ENCODE measurements around the gene CHST6. TPM values are rescaled to one million over a fixed set of nuclear protein-coding genes. Genes with fewer than 3 reads are reported as not detected.
A peak's percentile ranks its signal among the peaks of the same experiment; 100 is the strongest.
"Not testable (repeated sequence)": the region's sequence is repeated elsewhere in the genome, so short reads cannot be mapped to it uniquely, and the experiment has no call there.

The CHST6 gene
- total and polyA plus RNA-seq, 4 donors = 2.2 to 8.5 (median 4.4) TPM

DNA sequence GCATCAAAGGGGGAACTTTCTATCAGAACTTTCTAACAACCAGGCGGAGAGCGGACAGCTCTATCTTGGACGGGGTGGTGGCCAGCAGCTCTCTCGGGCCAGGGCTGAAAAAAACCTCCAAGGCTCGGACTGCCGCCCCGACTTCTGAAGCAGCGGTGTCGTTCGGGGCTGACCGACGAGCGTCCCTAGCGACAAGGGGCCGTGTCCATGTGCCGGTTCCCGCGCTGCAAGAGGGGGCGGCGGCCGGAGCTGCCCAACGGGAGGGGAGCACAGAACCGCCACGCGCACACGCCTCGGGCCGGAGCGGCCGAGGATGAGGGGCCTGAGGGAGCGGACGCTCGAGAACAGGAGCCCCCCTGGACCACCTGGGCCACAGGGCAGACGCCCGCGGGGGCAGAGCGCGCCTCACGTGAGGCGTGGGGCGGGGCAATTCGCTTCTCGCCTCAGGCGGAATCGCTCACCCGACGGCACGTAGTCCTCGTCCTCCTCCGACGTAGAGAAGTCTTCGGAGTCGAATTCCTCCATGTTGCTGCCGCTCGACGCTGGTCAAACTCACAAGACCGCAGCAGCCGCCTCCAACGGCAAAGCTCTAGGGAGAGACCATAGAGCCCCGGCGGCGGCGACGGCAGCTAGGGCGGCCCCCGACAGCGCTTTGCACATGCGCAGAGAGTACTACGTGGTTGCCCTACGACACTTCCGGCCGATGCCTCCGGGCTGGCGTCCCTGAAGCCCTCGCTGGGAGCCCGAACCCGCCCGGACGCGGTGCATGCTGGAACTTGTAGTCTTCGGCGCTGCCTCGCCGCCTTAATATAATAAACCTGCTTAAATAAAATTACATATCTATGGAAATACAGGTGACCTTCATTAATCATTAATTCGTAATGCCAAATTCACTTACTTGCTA, 62.2 kb downstream of the CHST6 start, which contains the start of gene CFDP1:
Gene CFDP1, minus strand, starts transcription at position 676 of the 904 bp plus-strand sequence. Its CDS starts 151 bp downstream, at position 525.
- Histone ChIP-seq H3K36me3 (ENCODE audit: control insufficient read depth in 4 of 4, insufficient read depth in 4 of 4, low read length in 4 of 4) (peaks cover 0 to 8% (median under 1%) of the 10 kb centered on the region in 4 donors), H3K27ac (ENCODE audit: low read depth in 1 of 2, low read length in 1 of 2) (peak within 1 kb of the TSS; percentile 95 to 99), H3K4me1 (ENCODE audit: control insufficient read depth in 5 of 5, insufficient read depth in 5 of 5, low read length in 5 of 5) (peaks cover 0 to 10% (median 4%) of the 10 kb centered on the region in 5 donors), H3K27me3 (ENCODE audit: control insufficient read depth in 3 of 3, insufficient read depth in 3 of 3, low read length in 2 of 3) (no peaks in the 10 kb centered on the region), H3K4me3 (peak within 1 kb of the TSS; percentile 87), H3K9ac (ENCODE audit: insufficient read depth in 1 of 2, low read length in 2 of 2) (peak within 1 kb of the TSS; percentile 90 to 98), H3K9me3 (ENCODE audit: control insufficient read depth in 4 of 4, insufficient read depth in 3 of 4, low read length in 3 of 4) (peaks cover 0 to 5% (median 0%) of the 10 kb centered on the region in 4 donors)
- ATAC-seq (ENCODE audit: insufficient read depth, low FRiP score) (peak; percentile 94), DNase-seq (peak; percentile 97 to 99 (median 98))
- TF ChIP-seq, protein P1, sequence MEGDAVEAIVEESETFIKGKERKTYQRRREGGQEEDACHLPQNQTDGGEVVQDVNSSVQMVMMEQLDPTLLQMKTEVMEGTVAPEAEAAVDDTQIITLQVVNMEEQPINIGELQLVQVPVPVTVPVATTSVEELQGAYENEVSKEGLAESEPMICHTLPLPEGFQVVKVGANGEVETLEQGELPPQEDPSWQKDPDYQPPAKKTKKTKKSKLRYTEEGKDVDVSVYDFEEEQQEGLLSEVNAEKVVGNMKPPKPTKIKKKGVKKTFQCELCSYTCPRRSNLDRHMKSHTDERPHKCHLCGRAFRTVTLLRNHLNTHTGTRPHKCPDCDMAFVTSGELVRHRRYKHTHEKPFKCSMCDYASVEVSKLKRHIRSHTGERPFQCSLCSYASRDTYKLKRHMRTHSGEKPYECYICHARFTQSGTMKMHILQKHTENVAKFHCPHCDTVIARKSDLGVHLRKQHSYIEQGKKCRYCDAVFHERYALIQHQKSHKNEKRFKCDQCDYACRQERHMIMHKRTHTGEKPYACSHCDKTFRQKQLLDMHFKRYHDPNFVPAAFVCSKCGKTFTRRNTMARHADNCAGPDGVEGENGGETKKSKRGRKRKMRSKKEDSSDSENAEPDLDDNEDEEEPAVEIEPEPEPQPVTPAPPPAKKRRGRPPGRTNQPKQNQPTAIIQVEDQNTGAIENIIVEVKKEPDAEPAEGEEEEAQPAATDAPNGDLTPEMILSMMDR (IDR thresholded peaks at IDR 0.05; ENCODE audit: control extremely low read depth, extremely low read depth) = no peak
- 1% methylated on average over 80 to 85 of the region's 85 CpGs for whole genome bisulfite sequencing, 2 donors

DNA sequence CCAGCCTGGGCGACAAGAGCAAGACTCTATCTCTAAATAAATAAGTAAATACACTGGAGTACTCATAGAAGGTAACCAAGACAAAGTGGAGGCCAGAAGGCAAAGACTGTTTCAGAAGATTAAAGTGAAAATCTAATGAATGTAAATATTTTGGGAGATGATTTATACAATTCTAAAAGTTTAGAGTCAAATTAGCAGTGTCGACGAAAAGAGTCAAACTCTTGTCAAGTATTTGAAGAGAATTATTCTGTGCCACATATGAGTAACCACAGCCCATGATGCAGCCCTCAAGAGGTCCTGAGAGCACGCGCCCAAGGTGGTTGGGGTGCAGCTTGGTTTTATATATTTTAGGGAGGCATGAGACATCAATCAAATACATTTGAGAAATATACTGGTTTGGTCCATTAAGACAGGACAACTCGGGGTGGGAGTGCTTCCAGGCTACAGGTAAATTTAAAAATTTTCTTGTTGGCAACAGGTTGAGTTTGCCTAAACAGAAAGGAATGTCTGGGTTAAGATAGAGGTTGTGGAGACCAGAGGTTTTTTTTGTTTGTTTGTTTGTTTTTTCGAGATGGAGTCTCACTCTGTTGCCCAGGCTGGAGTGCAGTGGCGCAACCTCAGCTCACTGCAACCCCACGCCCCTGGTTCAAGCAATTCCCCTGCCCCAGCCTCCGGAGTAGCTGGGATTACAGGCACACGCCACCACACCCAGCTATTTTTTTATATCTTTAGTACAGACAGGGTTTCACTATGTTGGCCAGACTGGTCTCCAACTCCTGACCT, 65.4 kb downstream of the CHST6 start:
- DNase-seq (no peak), ATAC-seq (ENCODE audit: insufficient read depth, low FRiP score) (no peak)
- WGBS, 2 donors = 84 to 96% methylated on average over 11 of the region's 11 CpGs

GRCh38 chr16:75426524-75426923, 68.7 kb downstream of the CHST6 start:
- H3K27me3 ChIP-seq (ENCODE audit: control insufficient read depth in 3 of 3, insufficient read depth in 3 of 3, low read length in 2 of 3); H3K9me3 ChIP-seq (ENCODE audit: control insufficient read depth in 4 of 4, insufficient read depth in 3 of 4, low read length in 3 of 4); H3K4me1 ChIP-seq (ENCODE audit: control insufficient read depth in 5 of 5, insufficient read depth in 5 of 5, low read length in 5 of 5); H3K9ac ChIP-seq (ENCODE audit: insufficient read depth in 1 of 2, low read length in 2 of 2); DNase-seq; H3K4me3 ChIP-seq; ATAC-seq (ENCODE audit: insufficient read depth, low FRiP score); H3K27ac ChIP-seq (ENCODE audit: low read depth in 1 of 2, low read length in 1 of 2); H3K36me3 ChIP-seq (ENCODE audit: control insufficient read depth in 4 of 4, insufficient read depth in 4 of 4, low read length in 4 of 4): not testable (repeated sequence)
- WGBS, 2 donors = 77% methylated on average over 2 of the region's 2 CpGs

More for the DNA sequence above, 65.4 kb downstream of the CHST6 start:
- TF ChIP-seq, protein P1 (IDR thresholded peaks at IDR 0.05; ENCODE audit: control extremely low read depth, extremely low read depth) = no peak
- Histone ChIP-seq H3K4me3 (no peak overlapping the region), H3K27ac (ENCODE audit: low read depth in 1 of 2, low read length in 1 of 2) (no peak overlapping the region), H3K9me3 (ENCODE audit: control insufficient read depth in 4 of 4, insufficient read depth in 3 of 4, low read length in 3 of 4) (no peaks in the 10 kb centered on the region), H3K9ac (ENCODE audit: insufficient read depth in 1 of 2, low read length in 2 of 2) (no peak overlapping the region), H3K27me3 (ENCODE audit: control insufficient read depth in 3 of 3, insufficient read depth in 3 of 3, low read length in 2 of 3) (no peaks in the 10 kb centered on the region), H3K36me3 (ENCODE audit: control insufficient read depth in 4 of 4, insufficient read depth in 4 of 4, low read length in 4 of 4) (peaks cover 0 to 8% (median under 1%) of the 10 kb centered on the region in 4 donors), H3K4me1 (ENCODE audit: control insufficient read depth in 5 of 5, insufficient read depth in 5 of 5, low read length in 5 of 5) (peaks cover 0 to 10% (median 4%) of the 10 kb centered on the region in 5 donors)

- not testable (repeated sequence) for H3K27me3 ChIP-seq (ENCODE audit: control insufficient read depth in 3 of 3, insufficient read depth in 3 of 3, low read length in 2 of 3); H3K9me3 ChIP-seq (ENCODE audit: control insufficient read depth in 4 of 4, insufficient read depth in 3 of 4, low read length in 3 of 4); H3K4me3 ChIP-seq; H3K27ac ChIP-seq (ENCODE audit: low read depth in 1 of 2, low read length in 1 of 2); H3K36me3 ChIP-seq (ENCODE audit: control insufficient read depth in 4 of 4, insufficient read depth in 4 of 4, low read length in 4 of 4); DNase-seq; H3K9ac ChIP-seq (ENCODE audit: insufficient read depth in 1 of 2, low read length in 2 of 2); ATAC-seq (ENCODE audit: insufficient read depth, low FRiP score)
- peaks cover 0 to 11% (median 2%) of the 10 kb centered on the region in 5 donors for H3K4me1 ChIP-seq (ENCODE audit: control insufficient read depth in 5 of 5, insufficient read depth in 5 of 5, low read length in 5 of 5)
- 91 to 94% methylated on average over 18 of the region's 18 CpGs for WGBS, 2 donors
Observed at GRCh38 chr16:75424105-75424762, 71.0 kb downstream of the CHST6 start.

All from lung (tissue), 12 donors.